K562 (cell line): ENCODE results near the gene SCNN1A.

Source experiments
- CREBBP ChIP-seq: IDR thresholded peaks from one replicate; pipeline ENCODE4 v1.6.1; 2012; ENCODE audit warnings: low read depth, mild to moderate bottlenecking, control low read depth, inconsistent platforms, low read length
- FOXJ3 ChIP-seq: sonication (generic); formaldehyde crosslinking; IDR thresholded peaks from 2 replicates; pipeline ENCODE4 v1.4.0; 2020; ENCODE audit warnings: mild to moderate bottlenecking, missing genetic modification reagents
- LARP7 ChIP-seq: fragments of 450-650 bp; IDR thresholded peaks from 2 replicates; pipeline ENCODE4 v1.6.1; 2016
- MAFK ChIP-seq: IDR thresholded peaks from 2 replicates; pipeline ENCODE4 v1.6.1; 2011; ENCODE audit warnings: low read length, improper control_type of control experiment
- NCOA1 ChIP-seq: fragments of 450-650 bp; IDR thresholded peaks from 2 replicates; pipeline ENCODE4 v1.6.1; 2016; ENCODE audit warnings: low read depth
- TARDBP ChIP-seq: fragments of 450-650 bp; IDR thresholded peaks from 2 replicates; pipeline ENCODE4 v1.6.1; 2016
- ZNF217 ChIP-seq: sonication (generic); formaldehyde crosslinking; IDR thresholded peaks from 2 replicates; pipeline ENCODE4 v1.8.0; 2022; ENCODE audit warnings: mild to moderate bottlenecking, missing genetic modification reagents
- ZNF583 ChIP-seq: fragments of 250-450 bp; sonication (Bioruptor Pico); IDR thresholded peaks from 2 replicates; pipeline ENCODE4 v1.4.0; 2020
- TF ChIP-seq, protein P1 (sequence below): fragments of 450-650 bp; IDR thresholded peaks from 2 replicates; pipeline ENCODE4 v1.6.1; 2016; ENCODE audit warnings: borderline replicate concordance
- TF ChIP-seq, protein P2 (sequence below): sonication (generic); formaldehyde crosslinking; IDR thresholded peaks from 2 replicates; pipeline ENCODE4 v1.9.0; 2022; ENCODE audit warnings: mild to moderate bottlenecking, missing genetic modification reagents
- TF ChIP-seq, protein P3 (sequence below): sonication (generic); formaldehyde crosslinking; IDR thresholded peaks from 2 replicates; pipeline ENCODE4 v1.8.0; 2022; ENCODE audit warnings: mild to moderate bottlenecking, missing genetic modification reagents

DNA sequence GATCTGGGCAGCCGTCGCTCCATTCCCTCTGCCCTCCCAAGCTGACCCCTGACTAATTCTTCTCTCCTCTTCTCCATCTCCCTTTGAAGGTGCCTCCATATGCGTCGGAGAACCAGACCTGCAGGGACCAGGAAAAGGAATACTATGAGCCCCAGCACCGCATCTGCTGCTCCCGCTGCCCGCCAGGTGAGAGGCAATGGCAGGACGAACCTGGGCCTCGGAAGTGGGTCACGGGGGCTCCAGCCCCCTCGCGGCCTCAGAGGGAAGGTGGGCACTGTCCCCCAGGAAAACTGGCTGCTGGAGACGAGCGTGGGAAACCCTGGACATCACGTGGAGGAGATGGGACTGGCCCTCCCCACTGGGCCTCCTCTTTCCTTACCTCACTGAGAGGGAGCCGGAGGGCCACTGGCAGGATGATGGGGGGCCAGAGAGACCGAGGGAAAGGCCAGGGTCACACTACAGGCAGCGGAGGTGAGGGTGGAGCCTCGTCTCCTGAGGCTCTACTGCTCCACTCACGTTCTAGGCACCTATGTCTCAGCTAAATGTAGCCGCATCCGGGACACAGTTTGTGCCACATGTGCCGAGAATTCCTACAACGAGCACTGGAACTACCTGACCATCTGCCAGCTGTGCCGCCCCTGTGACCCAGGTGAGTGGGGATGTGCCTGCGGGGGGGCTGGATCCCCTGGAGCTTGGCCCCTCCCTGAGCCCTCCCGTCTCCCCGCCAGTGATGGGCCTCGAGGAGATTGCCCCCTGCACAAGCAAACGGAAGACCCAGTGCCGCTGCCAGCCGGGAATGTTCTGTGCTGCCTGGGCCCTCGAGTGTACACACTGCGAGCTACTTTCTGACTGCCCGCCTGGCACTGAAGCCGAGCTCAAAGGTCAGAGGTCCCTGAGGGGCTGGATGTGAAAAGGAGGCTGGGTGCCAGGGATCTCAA lies 9.4 kb upstream of the SCNN1A start:
- TF ChIP-seq LARP7 (no peak), MAFK (no peak), ZNF217 (CRISPR knock-in tag) (no peak), ZNF583 (CRISPR knock-in tag) (0 out of 2 replicates have a peak, but pooled peaks have one; percentile 34), NCOA1 (no peak), CREBBP (no peak), TARDBP (no peak), FOXJ3 (CRISPR knock-in tag) (no peak)
- TF ChIP-seq, protein P1, sequence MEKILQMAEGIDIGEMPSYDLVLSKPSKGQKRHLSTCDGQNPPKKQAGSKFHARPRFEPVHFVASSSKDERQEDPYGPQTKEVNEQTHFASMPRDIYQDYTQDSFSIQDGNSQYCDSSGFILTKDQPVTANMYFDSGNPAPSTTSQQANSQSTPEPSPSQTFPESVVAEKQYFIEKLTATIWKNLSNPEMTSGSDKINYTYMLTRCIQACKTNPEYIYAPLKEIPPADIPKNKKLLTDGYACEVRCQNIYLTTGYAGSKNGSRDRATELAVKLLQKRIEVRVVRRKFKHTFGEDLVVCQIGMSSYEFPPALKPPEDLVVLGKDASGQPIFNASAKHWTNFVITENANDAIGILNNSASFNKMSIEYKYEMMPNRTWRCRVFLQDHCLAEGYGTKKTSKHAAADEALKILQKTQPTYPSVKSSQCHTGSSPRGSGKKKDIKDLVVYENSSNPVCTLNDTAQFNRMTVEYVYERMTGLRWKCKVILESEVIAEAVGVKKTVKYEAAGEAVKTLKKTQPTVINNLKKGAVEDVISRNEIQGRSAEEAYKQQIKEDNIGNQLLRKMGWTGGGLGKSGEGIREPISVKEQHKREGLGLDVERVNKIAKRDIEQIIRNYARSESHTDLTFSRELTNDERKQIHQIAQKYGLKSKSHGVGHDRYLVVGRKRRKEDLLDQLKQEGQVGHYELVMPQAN = no peak
- TF ChIP-seq, protein P2, sequence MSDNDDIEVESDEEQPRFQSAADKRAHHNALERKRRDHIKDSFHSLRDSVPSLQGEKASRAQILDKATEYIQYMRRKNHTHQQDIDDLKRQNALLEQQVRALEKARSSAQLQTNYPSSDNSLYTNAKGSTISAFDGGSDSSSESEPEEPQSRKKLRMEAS (CRISPR knock-in tag) = no peak
- TF ChIP-seq, protein P3, sequence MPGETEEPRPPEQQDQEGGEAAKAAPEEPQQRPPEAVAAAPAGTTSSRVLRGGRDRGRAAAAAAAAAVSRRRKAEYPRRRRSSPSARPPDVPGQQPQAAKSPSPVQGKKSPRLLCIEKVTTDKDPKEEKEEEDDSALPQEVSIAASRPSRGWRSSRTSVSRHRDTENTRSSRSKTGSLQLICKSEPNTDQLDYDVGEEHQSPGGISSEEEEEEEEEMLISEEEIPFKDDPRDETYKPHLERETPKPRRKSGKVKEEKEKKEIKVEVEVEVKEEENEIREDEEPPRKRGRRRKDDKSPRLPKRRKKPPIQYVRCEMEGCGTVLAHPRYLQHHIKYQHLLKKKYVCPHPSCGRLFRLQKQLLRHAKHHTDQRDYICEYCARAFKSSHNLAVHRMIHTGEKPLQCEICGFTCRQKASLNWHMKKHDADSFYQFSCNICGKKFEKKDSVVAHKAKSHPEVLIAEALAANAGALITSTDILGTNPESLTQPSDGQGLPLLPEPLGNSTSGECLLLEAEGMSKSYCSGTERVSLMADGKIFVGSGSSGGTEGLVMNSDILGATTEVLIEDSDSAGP (CRISPR knock-in tag) = no peak
